ENCODE results near the gene TASL.
"Not testable (repeated sequence)": the region's sequence is repeated elsewhere in the genome, so short reads cannot be mapped to it uniquely, and the experiment has no call there.

TASL gene

DNA sequence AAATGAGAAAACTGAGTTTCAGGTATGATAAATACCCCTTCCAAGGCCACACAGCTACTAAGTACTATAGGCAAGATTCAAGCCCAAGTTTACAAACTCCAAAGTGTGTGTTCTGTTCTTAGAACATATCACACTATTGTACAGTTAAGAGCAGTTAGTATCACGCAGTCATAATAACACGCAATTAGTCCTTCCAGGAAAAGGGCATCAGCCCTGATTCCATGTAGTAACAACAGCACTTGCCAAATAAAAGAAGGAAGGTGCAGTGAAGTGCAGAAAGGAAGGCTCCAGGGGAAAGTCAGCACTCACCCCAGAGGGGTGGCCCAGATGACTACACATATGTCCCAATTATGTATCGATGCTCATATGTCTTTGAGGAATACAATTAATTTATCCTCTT is 4.4 kb downstream of the TASL start:
- no peak for DNase-seq

GRCh38 chrX:30572678-30573077 is 4.9 kb downstream of the TASL start:
- DNase-seq, result no peak

GRCh38 chrX:30572004-30572403 is 5.6 kb downstream of the TASL start:
- no peak for DNase-seq

DNA sequence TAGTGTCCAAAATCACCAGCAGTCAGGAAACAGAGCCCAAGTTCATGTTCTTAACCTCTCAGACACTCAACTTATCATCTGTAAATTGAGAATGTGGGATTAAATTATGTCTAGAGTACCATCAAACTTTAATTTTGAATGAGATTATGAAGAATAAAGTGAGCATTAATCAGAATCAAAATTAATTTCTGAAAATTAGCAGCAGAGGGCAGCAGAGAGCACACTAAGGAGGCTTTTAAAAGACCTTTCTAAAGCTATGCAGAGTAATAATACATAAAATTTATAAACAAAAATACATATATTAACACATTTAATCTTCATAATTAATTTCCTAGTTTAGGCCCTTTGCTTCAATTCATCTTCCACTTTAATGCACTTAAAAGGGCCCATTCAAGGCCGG is 7.1 kb downstream of the TASL start:
- no peak for DNase-seq

DNA sequence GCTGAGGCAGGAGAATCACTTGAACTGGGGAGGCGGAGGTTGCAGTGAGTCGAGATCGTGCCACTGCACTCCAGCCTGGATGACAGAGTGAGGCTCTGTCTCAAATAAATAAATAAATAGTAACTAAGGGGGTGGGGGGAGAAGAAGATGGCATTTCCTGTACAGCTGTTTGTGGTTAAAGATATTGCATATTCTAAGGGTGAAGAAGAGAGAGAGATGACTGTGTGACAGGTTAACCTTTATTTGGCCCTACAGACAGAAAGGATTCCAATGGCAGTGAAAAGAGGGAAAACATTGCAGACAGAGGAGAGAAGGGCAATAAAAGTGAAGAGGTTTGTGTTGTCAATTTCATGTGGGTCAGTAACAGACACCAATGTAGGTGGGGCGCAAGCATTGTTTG is 9.4 kb downstream of the TASL start:
- DNase-seq, result peak; percentile 42

GRCh38 chrX:30563070-30563469 is 14.5 kb downstream of the TASL start:
- DNase-seq, result not testable (repeated sequence)

- no peak for DNase-seq
Observed at GRCh38 chrX:30561191-30561590, 16.4 kb downstream of the TASL start.

GRCh38 chrX:30538271-30538670 is 39.3 kb downstream of the TASL start:
- no peak for DNase-seq

- DNase-seq, result no peak
Observed at GRCh38 chrX:30533835-30534234, 43.7 kb downstream of the TASL start.

GRCh38 chrX:30533266-30533665 is 44.3 kb downstream of the TASL start:
- no peak for DNase-seq

- DNase-seq, result no peak
Observed at GRCh38 chrX:30530606-30531005, 47.0 kb downstream of the TASL start.

GRCh38 chrX:30525732-30526131 is 51.8 kb downstream of the TASL start:
- DNase-seq, result no peak

GRCh38 chrX:30521440-30522182 is 56.0 kb downstream of the TASL start:
- DNase-seq, result no peak

DNA sequence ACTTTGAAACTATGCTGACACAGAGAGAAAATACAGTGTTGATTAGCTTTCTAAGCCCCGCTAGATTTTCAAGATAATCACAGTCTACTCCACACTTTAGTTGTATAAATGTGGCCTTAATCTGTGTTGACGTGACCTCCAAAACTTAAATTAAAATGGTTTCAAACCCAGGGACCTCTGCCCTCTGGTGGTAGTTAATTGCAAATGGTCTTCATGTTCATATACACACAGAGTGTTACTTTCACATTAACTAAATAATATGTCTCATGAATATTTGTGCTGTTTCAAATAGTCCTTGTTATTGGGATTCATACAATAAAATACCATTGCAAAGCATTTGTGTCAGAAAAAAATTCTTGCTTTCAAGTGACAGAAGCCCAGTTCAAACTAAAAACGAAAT is 64.3 kb downstream of the TASL start:
- DNase-seq, result no peak

All from CD4-positive, alpha-beta T cell treated with Interleukin-15 for 1 hour (primary cell).